Fibroblast of lung (primary cell): ENCODE measurements around the gene MAP3K9.

Source experiments
- CTCF ChIP-seq, 2 donors: IDR thresholded peaks in 1 of 2; conservative IDR thresholded peaks in 1 of 2; 1 replicate in 1 of 2; 2 replicates in 1 of 2; pipeline ENCODE4 v1.5.1; 2011 to 2012; ENCODE audit warnings: low read length in 2 of 2, control low read depth in 1 of 2, inconsistent platforms in 1 of 2, low read depth in 1 of 2, mild to moderate bottlenecking in 1 of 2
- EZH2 ChIP-seq: IDR thresholded peaks from 2 replicates; pipeline ENCODE4 v1.5.1; 2012; ENCODE audit warnings: low read length, control low read depth, mild to moderate bottlenecking; ENCODE audit errors: missing control alignments

- no peak for TF ChIP-seq CTCF (conservative IDR thresholded peaks at IDR 0.05 in 1 of 2, IDR thresholded peaks at IDR 0.05 in 1 of 2; ENCODE audit: low read depth in 1 of 2, low read length in 2 of 2)
- no peak for TF ChIP-seq EZH2
Measured at GRCh38 chr14:70716483-70716882, 92.8 kb downstream of the MAP3K9 start.
